AG09319 (cell line): ENCODE results near the gene OR6X1.

ENCODE experiments used
- DNase-seq: peaks from one replicate; pipeline ENCODE4 v3.0.0-alpha.2; 2010; ENCODE audit warnings: low read depth; ENCODE audit errors: extremely low read depth
- CTCF ChIP-seq: IDR thresholded peaks from 2 replicates; pipeline ENCODE4 v1.5.1; 2011; ENCODE audit warnings: low read depth, mild to moderate bottlenecking, inconsistent platforms, low read length, moderate library complexity

The OR6X1 gene

GRCh38 chr11:123742031-123742723, 12.1 kb downstream of the OR6X1 start:
- no peak for DNase-seq
- TF ChIP-seq CTCF: no peak

GRCh38 chr11:123741159-123742030, 12.9 kb downstream of the OR6X1 start, which contains the start of gene ZNF202:
ZNF202 (minus strand) TSS chr11:123741660; CDS start chr11:123730888, 10,772 bp downstream.
- TF ChIP-seq CTCF: peak; percentile 8
- peak; percentile 67 for DNase-seq

GRCh38 chr11:123740787-123741158, 13.5 kb downstream of the OR6X1 start:
- TF ChIP-seq CTCF: no peak
- DNase-seq: no peak

- TF ChIP-seq CTCF: no peak
- DNase-seq: no peak
These were observed 15.9 kb downstream of the OR6X1 start for GRCh38 chr11:123738374-123738773.

- TF ChIP-seq CTCF: no peak
- DNase-seq: no peak
These were observed 17.5 kb downstream of the OR6X1 start for GRCh38 chr11:123736769-123737168.

GRCh38 chr11:123729602-123730001, 24.7 kb downstream of the OR6X1 start:
- DNase-seq: no peak
- no peak for TF ChIP-seq CTCF
